Spleen (tissue), 7 donors: ENCODE data around the gene PTPRT.

Experiments
- POLR2A ChIP-seq, 3 donors: fragments of 450-650 bp; IDR thresholded peaks; one replicate each; pipeline ENCODE4 v1.5.1; 2017; ENCODE audit warnings: antibody characterized with exemption in 3 of 3, mild to moderate bottlenecking in 1 of 3
- TF ChIP-seq, protein P1 (sequence below), 11 experiments: fragments of 200-600 bp in 7 of 11; fragments of 450-650 bp in 4 of 11; sonication (generic) in 4 of 11; IDR thresholded peaks in 8 of 11; conservative IDR thresholded peaks in 3 of 11; 1 replicate in 7 of 11; 2 replicates in 4 of 11; pipeline versions ENCODE4 v1.4.0 to v1.8.0; 2016 to 2021; ENCODE audit warnings: antibody characterized with exemption in 11 of 11, inconsistent platforms in 4 of 11, mild to moderate bottlenecking in 1 of 11
- donor health status: DM: no; HTN: no; CAD: no; lungs with moderate emphysema.
- donor health status: DM: no; HTN: no; CAD: no.
- donor health status: DM: no; HTN: no; CAD: no.

DNA sequence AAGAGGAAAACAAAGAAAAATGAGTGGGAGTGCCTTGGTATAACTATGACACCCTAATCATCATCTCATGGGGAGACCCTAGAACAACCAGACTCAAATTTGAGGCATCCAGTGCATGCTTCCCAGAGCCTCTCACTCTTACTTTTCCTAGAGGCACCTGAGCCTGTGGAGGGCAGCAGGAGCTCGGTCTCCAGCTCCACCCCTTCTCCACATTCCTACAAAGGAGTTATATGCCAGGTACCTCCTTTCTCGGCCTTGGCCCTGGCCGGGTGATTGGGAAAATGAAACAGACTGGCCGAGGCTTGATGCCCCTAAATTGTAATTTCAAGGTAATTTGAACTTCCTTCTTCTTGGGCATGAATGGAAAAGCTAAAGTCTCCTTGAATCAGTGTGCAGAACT, 810.3 kb downstream of the PTPRT start:
- TF ChIP-seq, protein P1, sequence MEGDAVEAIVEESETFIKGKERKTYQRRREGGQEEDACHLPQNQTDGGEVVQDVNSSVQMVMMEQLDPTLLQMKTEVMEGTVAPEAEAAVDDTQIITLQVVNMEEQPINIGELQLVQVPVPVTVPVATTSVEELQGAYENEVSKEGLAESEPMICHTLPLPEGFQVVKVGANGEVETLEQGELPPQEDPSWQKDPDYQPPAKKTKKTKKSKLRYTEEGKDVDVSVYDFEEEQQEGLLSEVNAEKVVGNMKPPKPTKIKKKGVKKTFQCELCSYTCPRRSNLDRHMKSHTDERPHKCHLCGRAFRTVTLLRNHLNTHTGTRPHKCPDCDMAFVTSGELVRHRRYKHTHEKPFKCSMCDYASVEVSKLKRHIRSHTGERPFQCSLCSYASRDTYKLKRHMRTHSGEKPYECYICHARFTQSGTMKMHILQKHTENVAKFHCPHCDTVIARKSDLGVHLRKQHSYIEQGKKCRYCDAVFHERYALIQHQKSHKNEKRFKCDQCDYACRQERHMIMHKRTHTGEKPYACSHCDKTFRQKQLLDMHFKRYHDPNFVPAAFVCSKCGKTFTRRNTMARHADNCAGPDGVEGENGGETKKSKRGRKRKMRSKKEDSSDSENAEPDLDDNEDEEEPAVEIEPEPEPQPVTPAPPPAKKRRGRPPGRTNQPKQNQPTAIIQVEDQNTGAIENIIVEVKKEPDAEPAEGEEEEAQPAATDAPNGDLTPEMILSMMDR (IDR thresholded peaks at IDR 0.05 in 8 of 11, conservative IDR thresholded peaks at IDR 0.05 in 3 of 11), result no peak
- no peak for TF ChIP-seq POLR2A (IDR thresholded peaks at IDR 0.05)
